T-helper 1 cell treated with Interleukin-12 subunit alpha and Interleukin-12 subunit beta and Interleukin-4 antibody, amounts not matched to agents 30 μg/mL and 1 μg/mL, for 36 hours (primary cell): ENCODE data around the gene ATP5F1E.
"Not testable (repeated sequence)": the region's sequence is repeated elsewhere in the genome, so short reads cannot be mapped to it uniquely, and the experiment has no call there.

ENCODE experiments used
- H3K27ac Mint-ChIP-seq: one replicate; pipeline ENCODE4 v1.8.0; 2021; ENCODE audit warnings: mild to moderate bottlenecking, mixed read lengths
- H3K27me3 Mint-ChIP-seq: one replicate; pipeline ENCODE4 v1.8.0; 2021; ENCODE audit warnings: low read depth, mixed read lengths
- H3K36me3 Mint-ChIP-seq: one replicate; pipeline ENCODE4 v1.8.0; 2021; ENCODE audit warnings: low read depth, mixed read lengths
- H3K4me1 Mint-ChIP-seq: one replicate; pipeline ENCODE4 v1.8.0; 2021; ENCODE audit warnings: low read depth, mixed read lengths
- H3K4me3 Mint-ChIP-seq: one replicate; pipeline ENCODE4 v1.8.0; 2021; ENCODE audit warnings: mild to moderate bottlenecking, moderate library complexity, mixed read lengths
- H3K9me3 Mint-ChIP-seq: one replicate; pipeline ENCODE4 v1.8.0; 2021; ENCODE audit warnings: mixed read lengths

ATP5F1E gene

DNA sequence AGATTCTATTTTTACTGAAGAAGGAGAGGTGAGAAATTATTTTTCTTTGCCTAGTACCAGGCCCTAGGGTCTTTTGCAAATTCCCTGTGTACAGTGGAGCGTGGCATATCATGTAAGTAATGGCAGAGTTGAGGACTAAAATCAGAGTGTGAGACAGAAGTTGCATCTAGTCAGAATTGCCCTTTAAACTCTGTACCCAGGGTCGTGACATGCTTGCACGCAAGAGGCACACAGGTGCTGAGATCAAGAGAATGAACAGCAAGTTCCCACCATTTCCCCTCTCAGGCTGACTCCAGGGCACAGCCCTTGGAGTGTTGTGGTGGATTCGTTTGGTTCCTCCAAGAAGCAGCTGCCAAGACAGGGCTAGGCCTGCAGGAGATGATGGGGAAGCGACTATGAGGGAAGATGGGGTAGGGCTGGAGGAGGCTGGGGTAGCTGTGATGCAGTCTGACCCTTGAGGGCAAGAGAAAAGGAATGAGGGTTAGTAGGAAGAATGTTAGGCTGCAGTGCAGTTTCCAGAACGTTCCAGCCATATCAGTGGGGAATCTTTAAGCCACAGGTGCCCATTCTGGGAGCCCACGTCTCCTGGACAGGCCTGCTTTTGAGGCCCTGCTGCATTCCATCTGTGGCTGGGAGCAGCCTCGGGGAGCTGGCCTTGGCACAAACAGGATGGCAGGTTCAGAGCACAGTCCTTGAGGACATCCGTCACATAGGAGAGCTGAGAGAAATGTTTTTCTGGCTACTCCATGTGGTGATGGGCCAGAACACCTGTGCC lies 44.2 kb downstream of the ATP5F1E start:
- Mint-ChIP-seq H3K4me3 (no peak overlapping the region), H3K27me3 (no peaks in the 10 kb centered on the region), H3K4me1 (peaks cover 29% of the 10 kb centered on the region), H3K9me3 (no peaks in the 10 kb centered on the region), H3K36me3 (peaks cover 39% of the 10 kb centered on the region), H3K27ac (no peak overlapping the region)

DNA sequence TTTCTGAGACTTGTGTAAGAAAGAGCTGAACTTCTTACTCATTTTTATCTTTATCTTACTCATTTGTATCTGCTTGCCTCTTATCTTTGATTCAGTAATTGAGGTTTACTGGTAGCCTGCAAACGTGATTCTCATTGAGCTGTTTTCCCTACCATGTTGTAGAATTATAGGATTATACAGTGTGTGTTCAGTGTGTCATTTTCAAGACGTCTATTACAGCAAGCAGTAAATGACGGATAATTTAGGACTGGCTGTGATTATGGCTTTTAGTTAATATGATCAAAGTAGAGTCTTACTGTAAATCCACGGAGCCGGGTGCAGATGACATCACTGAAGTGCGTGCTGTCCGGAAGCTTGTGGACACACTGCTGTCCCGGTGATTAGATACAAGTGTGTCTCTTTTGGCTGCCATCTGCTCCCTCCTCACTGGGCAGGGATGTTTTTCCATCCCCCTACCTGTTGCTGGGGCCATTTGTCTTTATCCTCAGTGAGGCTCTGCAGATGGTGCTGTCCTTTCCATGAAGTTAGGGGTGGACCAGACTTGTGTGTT lies 45.1 kb downstream of the ATP5F1E start:
- Mint-ChIP-seq H3K27ac (no peak overlapping the region), H3K9me3 (no peaks in the 10 kb centered on the region), H3K4me1 (peaks cover 36% of the 10 kb centered on the region), H3K4me3 (no peak overlapping the region), H3K36me3 (peaks cover 42% of the 10 kb centered on the region), H3K27me3 (no peaks in the 10 kb centered on the region)

DNA sequence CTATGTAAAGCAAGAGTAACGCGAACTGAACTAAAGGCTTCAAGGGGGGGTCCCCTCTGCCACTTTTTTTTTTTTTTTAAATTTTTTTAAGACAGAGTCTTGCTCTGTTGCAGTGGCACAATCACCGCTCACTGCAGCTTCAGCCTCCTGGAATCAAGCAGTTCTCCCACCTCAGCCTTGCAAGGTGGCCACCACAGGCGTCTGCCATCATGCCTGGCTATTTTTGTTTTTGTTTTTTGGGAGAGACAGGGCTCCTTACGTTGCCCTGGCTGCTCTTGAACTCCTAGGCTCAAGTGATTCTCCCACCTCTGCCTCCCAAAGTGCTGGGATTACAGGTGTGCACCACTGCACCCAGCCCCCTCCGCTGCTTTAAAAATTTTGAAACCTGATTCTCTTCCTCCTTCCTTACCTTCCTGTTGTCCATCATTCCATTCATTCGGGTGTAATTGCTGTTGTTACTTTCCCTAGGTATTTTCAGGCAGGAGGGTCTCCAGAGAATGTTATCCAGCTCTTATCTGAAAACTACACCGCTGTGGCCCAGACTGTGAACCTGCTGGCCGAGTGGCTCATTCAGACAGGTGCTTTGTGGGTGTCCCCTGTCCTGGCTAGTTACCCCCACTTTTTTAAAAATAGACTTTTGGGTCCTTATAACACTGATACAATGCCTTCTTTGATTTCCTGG lies 45.7 kb downstream of the ATP5F1E start:
- H3K4me3 Mint-ChIP-seq: no peak overlapping the region
- H3K9me3 Mint-ChIP-seq: no peaks in the 10 kb centered on the region
- peaks cover 36% of the 10 kb centered on the region for H3K4me1 Mint-ChIP-seq
- H3K27ac Mint-ChIP-seq: no peak overlapping the region
- H3K27me3 Mint-ChIP-seq: no peaks in the 10 kb centered on the region
- peaks cover 37% of the 10 kb centered on the region for H3K36me3 Mint-ChIP-seq

DNA sequence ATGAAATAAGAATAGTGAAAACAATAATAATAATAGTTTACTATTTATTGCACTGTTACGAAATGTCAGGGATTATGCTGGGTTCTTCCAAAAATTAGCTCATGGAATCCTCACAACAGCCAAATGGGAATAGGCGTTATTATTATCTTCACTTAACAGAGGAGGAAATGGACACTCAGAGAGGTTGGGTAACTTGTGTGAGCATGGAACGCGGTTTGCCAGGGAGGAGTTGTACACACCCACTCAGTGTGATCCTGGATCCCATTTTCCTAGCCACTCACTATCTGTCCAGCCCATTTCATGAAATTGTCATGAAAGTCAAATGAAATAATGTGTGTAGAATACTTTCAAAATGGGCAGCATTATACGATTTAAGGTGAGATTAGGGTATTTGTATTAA lies 46.5 kb downstream of the ATP5F1E start:
- Mint-ChIP-seq H3K36me3 (peaks cover 35% of the 10 kb centered on the region), H3K4me3 (no peak overlapping the region), H3K9me3 (no peaks in the 10 kb centered on the region), H3K4me1 (peaks cover 36% of the 10 kb centered on the region), H3K27ac (no peak overlapping the region), H3K27me3 (no peaks in the 10 kb centered on the region)

DNA sequence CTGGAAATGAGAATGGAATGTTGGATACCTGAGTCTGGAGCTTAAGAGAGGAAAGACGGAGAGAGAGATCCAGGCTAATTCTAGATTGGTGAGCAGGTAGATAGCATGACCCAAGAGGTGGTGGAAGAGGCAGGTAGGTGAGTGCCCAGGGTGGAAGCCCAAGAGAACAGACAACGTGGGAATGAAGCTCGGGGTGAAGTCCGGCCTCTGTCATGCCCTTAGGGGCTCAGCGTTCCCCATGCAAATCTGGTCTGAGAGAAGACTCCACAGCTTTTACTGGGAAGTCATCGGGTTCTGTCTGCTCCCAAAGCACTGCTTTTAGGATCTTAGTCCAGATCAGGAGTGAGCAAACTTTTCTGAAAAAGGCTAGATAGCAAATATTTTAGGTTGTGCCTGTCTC lies 47.4 kb downstream of the ATP5F1E start:
- Mint-ChIP-seq H3K4me1 (peaks cover 36% of the 10 kb centered on the region), H3K9me3 (no peaks in the 10 kb centered on the region), H3K27me3 (no peaks in the 10 kb centered on the region), H3K36me3 (peaks cover 34% of the 10 kb centered on the region), H3K27ac (no peak overlapping the region), H3K4me3 (no peak overlapping the region)

DNA sequence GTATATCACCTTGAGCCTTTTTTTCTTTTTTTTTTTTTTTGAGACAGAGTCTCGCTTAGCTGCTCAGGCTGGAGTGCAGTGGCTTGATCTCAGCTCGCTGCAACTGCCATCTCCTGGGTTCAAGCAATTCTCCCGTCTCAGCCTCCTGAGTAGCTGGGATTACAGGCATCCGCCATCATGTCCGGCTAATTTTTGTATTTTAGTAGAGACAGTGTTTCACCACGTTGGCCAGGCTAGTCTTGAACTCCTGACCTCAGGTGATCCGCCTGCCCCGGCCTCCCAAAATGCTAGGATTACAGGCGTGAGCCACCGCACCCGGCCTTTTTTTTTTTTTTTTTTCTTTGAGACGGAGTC lies 49.0 kb downstream of the ATP5F1E start:
- not testable (repeated sequence) for H3K9me3 Mint-ChIP-seq, H3K4me3 Mint-ChIP-seq, H3K27me3 Mint-ChIP-seq, H3K27ac Mint-ChIP-seq
- H3K4me1 Mint-ChIP-seq: peaks cover 41% of the 10 kb centered on the region
- peaks cover 24% of the 10 kb centered on the region for H3K36me3 Mint-ChIP-seq

DNA sequence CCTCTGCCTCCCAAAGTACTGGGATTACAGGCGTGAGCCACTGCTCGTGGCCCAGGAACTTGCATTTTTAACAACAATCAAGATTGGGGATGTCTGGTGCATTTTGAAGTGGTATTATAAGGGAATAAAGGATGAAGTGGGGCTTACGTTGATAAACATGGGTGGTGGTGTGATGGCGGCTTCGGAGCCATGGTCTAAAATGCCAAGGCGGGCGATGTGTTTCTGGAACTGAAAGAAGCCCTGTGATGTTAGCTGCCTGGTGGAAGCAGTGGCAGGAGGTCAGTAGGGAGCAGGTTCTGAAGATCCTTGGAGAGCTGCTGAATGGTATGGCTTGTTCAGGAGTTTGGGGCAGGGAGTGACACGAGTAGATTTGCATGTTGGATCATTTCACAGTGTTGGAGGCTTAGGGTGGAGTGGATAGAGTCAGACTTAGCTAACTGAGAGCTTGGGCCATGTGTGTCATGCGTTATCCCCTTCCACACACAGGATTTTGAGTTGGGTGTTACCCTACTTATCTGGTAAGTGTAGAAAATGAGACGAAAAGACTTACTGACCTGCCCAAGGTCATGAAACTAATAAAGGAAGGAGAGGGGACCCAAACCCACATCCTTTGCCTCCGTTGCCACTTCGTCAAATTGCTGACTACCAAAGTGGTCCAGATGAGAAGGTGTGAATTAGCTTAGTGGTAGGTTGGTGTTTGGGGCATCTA lies 49.6 kb downstream of the ATP5F1E start:
- H3K27me3 Mint-ChIP-seq: peaks cover 9% of the 10 kb centered on the region
- H3K27ac Mint-ChIP-seq: peak overlapping the region; percentile 87
- H3K4me3 Mint-ChIP-seq: peak overlapping the region; percentile 92
- H3K4me1 Mint-ChIP-seq: peaks cover 41% of the 10 kb centered on the region
- H3K36me3 Mint-ChIP-seq: peaks cover 19% of the 10 kb centered on the region
- H3K9me3 Mint-ChIP-seq: no peaks in the 10 kb centered on the region

DNA sequence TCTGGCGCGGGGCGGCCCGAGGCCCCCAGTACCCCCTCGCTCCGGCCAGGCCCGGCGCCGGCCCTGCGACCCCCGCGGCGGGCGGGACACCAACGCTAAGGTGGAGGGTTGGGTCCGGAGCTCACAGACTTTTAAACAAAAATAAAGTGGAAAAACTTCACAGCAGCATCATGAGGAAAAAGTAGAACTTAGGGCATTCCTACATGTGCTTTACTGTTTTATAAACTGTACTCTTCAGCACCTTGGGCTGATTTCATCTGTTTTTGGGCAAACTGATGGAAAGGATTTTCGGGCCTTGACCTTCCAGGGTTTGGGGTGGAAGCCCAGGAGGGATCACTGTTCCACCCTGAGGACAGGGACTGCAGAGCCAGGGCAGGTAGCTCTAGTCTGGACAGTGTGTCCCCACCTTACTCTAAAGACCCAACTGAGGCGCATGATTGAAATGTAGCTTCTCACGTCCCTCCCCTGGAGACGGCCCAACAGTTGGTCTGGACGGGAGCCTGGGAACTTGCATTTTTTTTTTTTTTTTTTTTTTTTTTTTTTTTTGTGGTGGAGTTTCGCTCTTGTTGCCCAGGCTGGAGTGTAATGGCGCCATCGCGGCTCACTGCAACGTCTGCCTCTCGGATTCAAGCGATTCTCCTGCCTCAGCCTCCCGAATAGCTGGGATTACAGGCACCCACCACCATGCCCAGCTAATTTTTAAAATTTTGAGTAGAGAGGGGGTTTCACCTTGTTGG lies 50.3 kb downstream of the ATP5F1E start:
- H3K4me1 Mint-ChIP-seq: peaks cover 35% of the 10 kb centered on the region
- peak overlapping the region; percentile 92 for H3K4me3 Mint-ChIP-seq
- no peaks in the 10 kb centered on the region for H3K9me3 Mint-ChIP-seq
- peaks cover 9% of the 10 kb centered on the region for H3K27me3 Mint-ChIP-seq
- H3K27ac Mint-ChIP-seq: peak overlapping the region; percentile 87
- H3K36me3 Mint-ChIP-seq: peaks cover 11% of the 10 kb centered on the region

DNA sequence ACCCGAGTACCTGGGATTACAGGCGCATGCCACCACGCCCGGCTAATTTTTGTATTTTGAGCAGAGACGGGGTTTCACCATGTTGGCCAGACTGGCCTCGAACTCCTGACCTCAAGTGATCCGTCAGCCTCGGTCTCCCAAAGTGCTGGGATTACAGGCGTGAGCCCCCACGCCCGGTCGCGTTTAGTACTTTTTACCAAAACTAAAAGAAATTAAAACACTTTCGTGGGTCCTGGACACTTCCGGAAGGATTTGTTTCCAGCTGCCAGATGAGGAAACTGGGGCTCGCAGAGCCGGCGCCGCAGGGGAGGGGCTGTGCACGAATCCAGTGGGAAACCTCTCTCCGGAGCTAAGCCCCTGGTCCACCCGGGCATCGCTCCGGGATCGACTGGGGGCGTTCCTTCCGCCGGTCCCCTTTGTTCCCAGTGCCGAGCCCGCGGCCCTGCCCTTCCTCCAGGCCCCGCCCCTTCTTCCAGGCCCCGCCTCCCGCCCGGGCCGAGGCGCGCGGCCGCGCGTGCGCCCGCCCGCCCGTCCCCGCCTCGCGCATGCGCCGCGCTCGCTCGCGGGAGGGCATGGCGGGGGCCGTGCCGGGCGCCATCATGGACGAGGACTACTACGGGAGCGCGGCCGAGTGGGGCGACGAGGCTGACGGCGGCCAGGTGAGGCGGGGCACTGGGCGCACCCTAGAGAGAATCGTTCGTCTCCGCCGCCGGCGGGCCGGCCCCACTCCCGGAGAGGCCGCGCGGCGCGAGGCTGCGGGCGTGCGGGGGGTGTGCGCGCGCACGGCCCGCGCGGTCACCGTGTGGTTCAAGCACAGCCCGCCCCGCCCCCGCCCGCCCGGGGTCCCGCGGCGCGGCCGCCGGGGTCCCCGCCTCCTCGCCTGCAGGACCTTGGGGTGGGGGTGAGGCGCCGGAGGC lies 51.2 kb downstream of the ATP5F1E start, which contains the start of gene NELFCD:
Gene NELFCD, plus strand, starts transcription at position 546 of the 917 bp plus-strand sequence. Its CDS starts 54 bp downstream, at position 600.
- peaks cover 7% of the 10 kb centered on the region for H3K36me3 Mint-ChIP-seq
- peaks cover 33% of the 10 kb centered on the region for H3K4me1 Mint-ChIP-seq
- no peaks in the 10 kb centered on the region for H3K9me3 Mint-ChIP-seq
- peak within 1 kb of the TSS; percentile 87 for H3K27ac Mint-ChIP-seq
- H3K27me3 Mint-ChIP-seq: peaks cover 9% of the 10 kb centered on the region
- H3K4me3 Mint-ChIP-seq: peak within 1 kb of the TSS; percentile 92

DNA sequence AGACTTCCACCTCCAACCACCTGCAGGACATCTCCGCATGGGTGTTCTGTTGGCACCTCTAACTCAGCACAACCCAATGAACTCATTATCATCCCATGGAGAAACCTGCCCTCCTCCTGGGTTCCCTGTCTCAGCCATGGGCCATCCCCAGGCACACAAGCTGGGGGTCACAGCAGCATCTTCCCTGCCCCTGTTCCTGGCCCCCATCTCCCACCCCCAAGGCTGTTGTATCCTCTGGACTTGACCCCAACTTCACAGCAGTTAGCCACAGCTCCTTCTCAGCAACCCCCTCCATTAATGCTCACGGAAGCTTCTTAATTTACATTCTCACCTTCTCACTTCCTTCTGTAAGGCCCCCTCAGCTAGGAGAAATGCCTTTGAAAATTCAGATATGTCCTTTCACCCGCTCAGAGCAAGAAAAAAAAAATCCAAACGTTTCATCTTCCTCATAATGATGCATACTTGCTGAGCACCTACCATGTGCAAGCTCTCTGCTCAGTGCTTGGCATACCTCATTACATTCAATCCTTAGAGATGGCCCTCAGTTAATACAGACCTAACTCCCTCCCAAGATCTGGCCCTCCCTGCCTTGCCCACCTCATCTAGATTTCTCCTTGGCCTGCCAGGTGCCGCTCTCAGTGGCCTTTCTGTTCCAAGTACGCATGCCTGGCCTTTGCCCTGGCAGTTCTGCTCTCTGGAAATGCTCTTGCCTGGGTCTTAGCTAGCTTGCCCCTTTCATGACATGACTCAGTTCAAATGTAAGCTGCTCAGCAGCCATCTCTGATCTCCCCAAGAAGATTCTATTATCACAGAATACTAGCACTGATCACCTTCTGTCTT lies 53.6 kb downstream of the ATP5F1E start:
- Mint-ChIP-seq H3K4me3 (no peak overlapping the region), H3K36me3 (peaks cover 3% of the 10 kb centered on the region), H3K27me3 (peaks cover 18% of the 10 kb centered on the region), H3K4me1 (peaks cover 15% of the 10 kb centered on the region), H3K27ac (no peak overlapping the region), H3K9me3 (peaks cover 8% of the 10 kb centered on the region)

DNA sequence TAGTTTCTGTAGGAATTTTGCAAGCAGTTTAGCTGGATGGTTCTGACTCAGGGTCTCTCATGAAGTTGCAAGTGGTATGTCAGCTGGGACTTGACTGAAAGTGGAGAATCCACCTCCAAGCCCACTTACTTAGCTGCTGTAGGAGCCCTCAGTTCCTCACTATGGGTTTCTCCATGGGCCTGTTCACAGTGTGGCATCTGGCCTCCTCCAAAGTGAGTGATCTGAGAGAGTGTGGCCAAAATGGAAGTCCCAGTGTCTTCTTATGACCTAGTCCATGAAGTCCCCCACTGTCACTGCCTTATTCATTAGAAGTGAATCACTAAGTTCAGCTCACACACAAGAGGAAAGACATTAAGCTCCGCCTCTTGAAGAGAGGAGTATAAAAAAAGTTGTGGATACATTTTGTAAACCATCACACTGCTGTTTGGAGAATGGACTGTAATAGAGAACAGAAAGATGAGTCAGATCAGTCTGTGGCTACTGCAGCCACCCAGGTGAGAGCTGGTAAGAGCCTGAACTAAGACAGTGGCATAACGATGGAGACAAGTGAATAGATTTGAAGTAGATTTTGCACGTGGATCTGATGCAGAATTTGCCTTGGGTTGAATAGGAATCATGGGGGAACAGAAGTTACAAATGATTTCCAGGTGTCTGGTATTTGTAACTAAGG lies 55.9 kb downstream of the ATP5F1E start:
- Mint-ChIP-seq H3K27me3 (peaks cover 21% of the 10 kb centered on the region), H3K9me3 (peaks cover 8% of the 10 kb centered on the region), H3K4me3 (no peak overlapping the region), H3K4me1 (peaks cover 4% of the 10 kb centered on the region), H3K36me3 (no peaks in the 10 kb centered on the region), H3K27ac (no peak overlapping the region)
